GM18520 (cell line): ENCODE results near the gene DDX60.
A peak's percentile ranks its signal among the peaks of the same experiment; 100 is the strongest.
"Not testable (repeated sequence)": the region's sequence is repeated elsewhere in the genome, so short reads cannot be mapped to it uniquely, and the experiment has no call there.

ENCODE experiments used
- ATAC-seq: cut with Tn5 transposase; IDR thresholded peaks from one replicate; pipeline ENCODE4 v1.9.1; 2021; ENCODE audit not compliant: unreplicated experiment

The DDX60 gene

DNA sequence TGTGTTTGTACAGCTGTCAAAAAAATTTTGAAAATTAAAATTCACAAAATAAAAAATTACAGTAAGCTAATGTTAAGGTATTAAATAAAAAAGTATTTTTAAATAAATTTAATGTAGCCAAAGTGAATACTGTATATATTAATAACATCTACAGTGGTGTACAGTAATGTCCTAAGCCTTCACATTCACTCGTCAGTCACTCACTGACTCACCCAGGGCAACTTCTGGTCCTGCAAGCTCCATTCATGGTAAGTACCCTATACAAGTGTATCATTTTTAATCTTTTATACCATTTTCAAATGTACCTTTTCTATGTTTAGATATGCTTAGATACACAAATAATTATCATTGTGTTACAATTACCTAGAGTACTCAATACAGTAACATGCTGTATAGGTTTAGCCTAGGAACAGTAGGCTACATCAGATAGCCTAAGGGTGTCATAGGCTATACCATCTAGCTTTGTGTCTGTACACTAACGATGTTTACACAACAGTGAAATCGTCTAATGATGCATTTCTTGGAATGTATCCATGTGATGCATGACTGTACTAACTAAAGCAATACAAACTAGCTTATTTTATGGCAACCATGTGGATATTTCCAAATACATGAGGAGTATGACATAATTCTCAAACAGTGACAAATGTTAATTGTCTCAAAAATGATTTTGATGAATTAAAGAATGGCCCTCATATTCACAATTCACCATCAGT lies 13.7 kb downstream of the DDX60 start:
- no peak for ATAC-seq

DNA sequence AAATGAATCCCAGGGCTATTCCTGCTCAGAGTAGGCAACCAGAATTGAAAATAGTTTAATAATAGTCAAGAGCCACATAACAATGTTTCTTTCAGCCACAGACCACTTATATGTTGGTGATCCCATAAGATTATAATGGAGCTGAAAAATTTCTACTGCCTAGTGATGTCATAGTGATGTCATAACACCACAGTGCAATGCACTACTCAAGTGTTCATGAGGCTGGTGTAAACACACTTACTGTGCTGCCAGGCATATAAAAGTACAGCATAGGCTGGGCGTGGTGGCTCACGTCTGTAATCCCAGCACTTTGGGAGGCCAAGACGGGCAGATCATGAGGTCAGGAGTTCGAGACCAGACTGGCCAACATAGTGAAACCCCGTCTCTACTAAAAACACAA lies 15.1 kb downstream of the DDX60 start:
- ATAC-seq: not testable (repeated sequence)

DNA sequence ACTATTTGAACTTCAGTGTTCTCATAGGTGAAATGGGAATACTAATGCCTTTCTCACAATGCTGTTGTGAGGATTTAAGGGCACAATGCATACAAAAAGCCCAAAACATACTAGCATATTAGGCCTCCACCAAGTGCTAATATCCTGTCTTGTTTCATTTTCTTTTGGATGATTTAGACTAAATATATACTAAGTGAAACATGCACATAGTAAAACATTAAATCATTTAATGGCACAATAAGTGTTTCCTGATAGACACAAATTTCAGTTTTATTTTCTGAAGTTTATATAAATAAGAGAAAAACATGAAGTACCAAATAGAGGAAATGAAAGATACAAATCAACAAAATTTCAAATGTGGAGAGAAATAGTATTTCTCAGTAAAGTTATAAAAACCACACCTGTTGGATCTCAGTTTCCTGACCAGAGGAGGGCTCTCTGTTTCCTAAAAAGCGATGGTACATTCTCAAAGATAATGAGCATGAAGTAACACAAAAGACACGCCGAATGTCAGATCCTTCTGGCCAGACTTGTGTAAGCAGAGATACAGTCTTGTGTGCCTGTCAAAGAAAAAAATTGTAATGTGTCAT lies 25.1 kb downstream of the DDX60 start:
- ATAC-seq: no peak

DNA sequence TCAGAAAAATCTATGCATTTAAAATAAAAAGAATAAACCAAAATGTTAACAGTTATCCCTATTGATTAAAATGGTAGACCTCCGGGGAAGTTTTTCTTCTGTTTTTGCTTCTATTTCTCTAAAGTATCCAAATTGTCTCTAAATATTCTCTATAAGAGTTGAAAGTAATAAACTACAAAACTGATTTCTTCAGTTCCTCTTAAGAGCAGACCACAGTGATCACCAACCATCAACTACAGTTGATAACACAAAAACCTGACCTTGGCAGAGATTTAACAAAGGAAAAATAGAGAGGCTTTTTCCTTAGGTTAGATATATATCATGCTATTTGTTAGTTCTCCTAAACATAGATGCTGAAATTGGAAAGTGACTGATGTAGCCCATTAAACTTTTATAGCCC lies 27.3 kb downstream of the DDX60 start:
- no peak for ATAC-seq

DNA sequence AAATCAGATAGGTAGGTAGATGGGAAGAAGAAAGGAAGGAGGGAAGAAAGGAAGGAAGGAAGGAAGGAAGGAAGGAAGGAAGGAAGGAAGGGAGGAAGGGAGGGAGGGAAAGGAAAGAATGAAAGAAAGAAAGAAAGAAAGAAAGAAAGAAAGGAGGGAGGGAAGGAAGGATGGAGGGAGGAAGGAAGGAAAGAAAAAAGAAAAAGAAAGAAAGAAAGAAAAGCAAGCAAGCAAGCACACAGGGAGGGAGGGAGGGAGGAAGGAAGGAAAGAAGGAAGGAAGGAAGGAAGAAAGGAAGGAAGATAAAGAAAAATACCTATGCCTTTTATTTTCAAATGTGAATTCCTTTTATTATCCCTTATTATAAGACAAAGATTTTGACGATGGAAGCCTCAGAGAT lies 32.7 kb downstream of the DDX60 start:
- not testable (repeated sequence) for ATAC-seq

DNA sequence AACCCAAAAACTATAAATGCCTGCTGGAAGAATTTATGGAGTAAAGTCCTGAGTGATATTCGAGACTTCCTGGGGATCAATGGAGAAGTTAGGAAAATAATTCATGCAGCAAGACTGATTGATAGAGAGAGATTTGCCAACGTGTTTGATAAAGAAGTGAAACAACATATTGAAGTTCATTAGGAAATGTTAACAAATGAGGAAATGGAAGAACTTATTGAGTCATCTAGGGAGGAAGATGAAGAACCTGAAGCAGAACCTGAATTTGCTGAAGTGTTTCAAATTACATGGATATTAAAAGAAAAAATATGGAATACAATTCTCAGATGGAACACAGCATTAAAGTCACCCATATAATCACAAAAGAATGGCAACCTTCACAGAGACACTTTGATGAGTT lies 39.0 kb downstream of the DDX60 start:
- no peak for ATAC-seq

DNA sequence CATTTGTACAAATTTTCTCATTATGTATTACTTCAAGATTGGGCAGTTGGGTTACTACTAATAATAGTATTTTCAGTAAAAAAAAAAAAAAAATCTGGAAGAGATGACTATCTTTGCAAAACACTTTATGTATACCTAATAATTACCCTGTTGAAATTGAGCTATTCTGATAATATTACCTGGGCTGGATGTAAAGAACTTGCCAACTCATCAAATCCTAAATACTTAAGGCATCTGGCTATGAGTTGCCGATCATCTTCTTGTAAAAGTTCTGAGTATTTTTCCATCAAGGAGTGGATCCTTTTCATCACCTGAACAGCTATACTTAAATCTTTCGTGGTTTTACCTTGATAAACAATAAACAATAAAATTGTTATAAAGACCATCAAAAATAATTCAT lies 42.7 kb downstream of the DDX60 start:
- ATAC-seq: no peak

GRCh38 chr4:168274871-168275270 lies 43.7 kb downstream of the DDX60 start:
- no peak for ATAC-seq

DNA sequence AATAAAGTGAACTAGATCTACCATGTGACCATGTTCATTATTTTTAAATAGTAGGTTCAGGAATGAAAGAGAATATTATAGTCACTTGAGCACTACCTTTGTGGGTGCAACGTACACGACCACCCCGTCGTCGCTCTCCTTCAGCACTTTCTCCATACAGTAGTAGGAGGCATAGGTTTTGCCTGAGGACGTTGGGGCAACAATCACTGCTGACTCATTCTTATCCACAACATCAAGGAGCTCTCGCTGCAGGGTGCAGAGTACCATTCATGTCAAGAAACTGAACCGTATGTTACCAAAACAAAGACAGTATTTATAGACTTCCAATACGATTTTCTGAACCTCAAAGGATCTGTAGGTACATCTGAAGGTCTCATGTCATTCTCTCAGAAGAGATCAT lies 44.7 kb downstream of the DDX60 start:
- ATAC-seq: no peak

GRCh38 chr4:168272488-168272887 lies 46.1 kb downstream of the DDX60 start:
- no peak for ATAC-seq

DNA sequence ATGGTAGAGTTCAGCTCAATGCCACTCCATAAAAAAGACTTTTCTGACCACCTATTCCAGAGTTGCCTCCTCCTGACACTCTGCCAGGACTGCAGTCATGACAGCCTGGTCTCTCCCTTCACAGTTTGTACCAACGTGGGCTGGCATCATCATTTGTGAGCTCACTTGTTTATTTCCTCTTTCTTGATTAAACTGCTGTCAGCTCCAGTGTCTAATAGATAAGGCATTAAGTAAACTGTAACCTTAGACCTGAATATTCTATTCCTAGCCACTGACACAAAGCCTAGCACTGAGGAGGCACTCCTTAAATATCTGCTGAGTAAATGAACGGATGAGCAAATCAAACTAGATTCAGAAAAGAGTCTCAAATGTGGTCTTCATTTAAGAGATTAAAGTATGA lies 48.7 kb downstream of the DDX60 start:
- ATAC-seq: no peak

DNA sequence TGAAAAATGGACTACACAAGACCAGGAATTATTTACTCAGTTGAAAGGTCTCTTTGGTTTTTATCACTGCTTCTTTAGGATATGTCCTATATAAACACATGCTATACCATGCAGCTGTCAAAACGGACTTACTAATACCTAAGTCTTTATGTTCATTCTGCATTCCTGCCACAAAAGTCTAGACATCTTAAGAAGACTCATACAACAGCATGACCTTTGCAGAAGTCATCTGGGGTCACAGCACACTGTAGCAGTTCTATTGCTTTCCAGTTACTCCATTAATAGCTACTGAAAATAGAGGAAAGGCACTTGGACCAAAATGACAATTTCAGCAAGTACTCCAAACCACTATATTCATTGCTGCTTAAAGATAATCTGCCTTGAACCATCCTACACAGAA lies 53.2 kb downstream of the DDX60 start:
- ATAC-seq: no peak

DNA sequence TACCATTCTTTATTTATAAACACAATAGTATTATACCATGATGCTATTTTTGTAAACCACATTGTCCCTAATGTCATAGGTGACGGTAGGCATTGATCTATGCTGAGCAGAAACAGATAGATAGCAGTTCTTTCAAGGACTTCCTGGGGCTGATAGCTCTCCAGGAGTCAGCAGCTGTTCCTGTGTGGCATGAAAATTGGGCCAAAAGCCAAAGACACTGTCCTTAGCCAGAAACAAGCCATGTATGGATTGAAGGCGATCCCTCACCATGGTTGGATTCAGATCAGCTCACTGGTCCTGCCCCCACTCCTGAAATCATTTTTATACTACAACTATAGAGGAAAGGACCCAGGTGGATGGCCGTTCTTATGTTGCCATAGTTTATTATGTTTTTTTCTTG lies 53.6 kb downstream of the DDX60 start:
- ATAC-seq: no peak

DNA sequence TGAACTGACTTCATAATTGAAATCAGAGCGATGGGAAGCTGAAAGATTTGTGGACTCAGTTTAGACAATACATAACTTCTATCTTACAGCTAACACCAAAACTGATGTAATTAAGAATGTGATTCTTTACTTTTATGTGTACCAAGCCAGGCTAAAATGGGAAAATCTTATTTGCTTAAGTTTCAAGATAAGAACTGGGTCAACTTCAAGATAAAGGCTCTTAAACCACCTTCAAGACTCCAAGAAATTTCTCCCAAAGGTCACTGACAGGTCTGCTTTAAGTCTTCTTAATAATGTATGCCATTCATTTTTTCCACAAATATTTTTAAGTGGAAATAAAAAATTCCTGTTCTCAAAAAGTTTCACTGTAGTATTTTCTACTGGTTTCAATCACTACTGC lies 55.5 kb downstream of the DDX60 start:
- no peak for ATAC-seq

GRCh38 chr4:168259096-168259495 lies 59.5 kb downstream of the DDX60 start:
- ATAC-seq: peak; percentile 36

GRCh38 chr4:168257768-168258167 lies 60.8 kb downstream of the DDX60 start:
- no peak for ATAC-seq

DNA sequence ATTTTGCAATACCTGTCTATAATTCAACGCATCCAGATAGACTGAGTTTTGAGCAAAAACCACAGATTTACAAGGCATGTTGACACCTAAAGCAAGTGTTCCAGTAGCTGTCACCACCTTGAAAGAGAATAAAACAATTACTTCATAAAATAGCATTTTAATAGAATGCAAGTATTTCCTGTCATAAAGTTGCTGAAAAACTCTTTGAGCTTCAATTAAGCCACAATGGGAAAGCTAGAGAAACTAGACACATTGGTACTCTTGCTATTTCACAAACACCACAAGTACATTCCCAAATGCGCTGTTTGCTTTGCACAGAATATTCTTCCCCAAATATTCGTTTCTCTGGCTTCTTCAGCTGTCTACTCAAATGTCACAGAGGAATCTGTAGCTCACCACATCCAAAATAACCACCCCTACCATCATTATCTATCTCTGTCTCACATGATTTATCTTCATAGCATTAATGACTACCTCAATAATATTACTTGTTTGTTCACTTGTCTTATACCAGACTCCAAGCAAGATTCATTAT lies 70.3 kb downstream of the DDX60 start:
- no peak for ATAC-seq

- ATAC-seq: no peak
Measured at GRCh38 chr4:168247603-168248002, 70.9 kb downstream of the DDX60 start.

DNA sequence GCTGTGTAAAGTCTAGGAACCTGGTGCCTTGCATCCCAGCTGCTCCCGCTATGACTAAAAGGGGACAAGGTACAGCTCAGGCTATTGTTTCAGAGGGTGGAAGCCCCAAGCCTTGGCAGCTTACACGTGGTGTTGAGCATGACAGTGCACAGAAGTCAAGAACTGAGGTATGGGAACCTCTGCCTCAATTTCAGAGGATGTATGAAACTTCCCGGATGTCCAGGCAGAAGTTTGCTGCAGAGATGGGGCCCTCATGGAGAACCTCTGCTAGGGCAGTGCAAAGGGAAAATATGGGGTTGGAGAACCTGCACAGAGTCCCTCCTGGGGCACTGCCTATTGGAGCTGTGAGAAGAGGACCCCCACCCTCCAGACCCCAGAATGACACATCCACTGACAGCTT lies 76.6 kb downstream of the DDX60 start:
- ATAC-seq: no peak

- no peak for ATAC-seq
Measured at GRCh38 chr4:168240821-168241220, 77.7 kb downstream of the DDX60 start.

DNA sequence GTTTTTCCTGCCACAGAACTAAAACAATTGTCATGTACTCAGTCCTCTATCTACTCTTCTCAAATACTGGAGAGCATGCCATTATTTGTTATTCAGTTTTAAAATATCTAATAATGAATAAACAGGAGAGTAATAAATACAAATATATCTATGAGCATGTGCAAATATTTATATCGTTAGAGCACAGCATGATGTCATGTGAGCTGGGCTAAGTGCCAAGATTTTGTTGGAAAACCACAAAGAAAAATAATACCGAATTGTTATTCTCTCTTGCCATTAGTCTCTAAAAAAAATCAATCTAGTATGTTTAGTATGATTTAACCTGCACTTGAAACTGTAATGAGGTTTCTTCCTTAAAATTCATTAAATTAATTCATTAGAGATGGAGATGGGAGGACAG lies 97.3 kb downstream of the DDX60 start:
- ATAC-seq: no peak

- ATAC-seq: no peak
Measured at GRCh38 chr4:168220893-168221292, 97.7 kb downstream of the DDX60 start.

DNA sequence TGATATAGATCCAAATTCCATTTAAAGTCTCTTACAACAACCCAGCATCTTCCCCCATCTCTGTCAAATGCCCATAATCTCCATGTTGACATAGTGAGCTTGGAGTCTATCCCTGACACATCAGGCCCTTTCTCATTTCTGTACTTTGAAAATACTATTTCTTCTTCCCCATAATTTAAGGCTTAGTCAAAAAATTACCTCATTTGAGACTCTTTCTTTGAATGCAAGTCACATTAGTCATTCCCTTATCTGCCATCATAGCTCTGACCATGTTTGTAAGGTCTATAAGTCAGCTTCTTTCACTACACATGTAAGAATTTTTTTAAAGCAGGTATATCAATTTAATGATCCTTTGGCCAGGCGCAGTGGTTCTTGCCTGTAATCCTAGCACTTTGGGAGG lies 99.9 kb downstream of the DDX60 start:
- no peak for ATAC-seq
